A549 treated with Mapracorat at 1 μM for 4 hours (cell line): ENCODE measurements around the gene SERPINH1. TPM values are rescaled to one million over a fixed set of nuclear protein-coding genes. Genes with fewer than 3 reads are reported as not detected.

ENCODE experiments used
- total RNA-seq: library from RNA; stranded (reverse); fragments of 200-300 nt; extraction: Qiagen RNA extraction; gene quantifications from 5 replicates; pipeline ENCODE4 v1.2.3, GENCODE V29; 2022

The SERPINH1 gene
- total RNA-seq: 65.1 to 94.8 TPM (median 90.6 TPM) in 5 replicates

GRCh38 chr11:75562048-75562835 lies at the start of gene SERPINH1:
SERPINH1 (plus strand) TSS chr11:75562253; CDS start chr11:75566350, 4,097 bp downstream.

DNA sequence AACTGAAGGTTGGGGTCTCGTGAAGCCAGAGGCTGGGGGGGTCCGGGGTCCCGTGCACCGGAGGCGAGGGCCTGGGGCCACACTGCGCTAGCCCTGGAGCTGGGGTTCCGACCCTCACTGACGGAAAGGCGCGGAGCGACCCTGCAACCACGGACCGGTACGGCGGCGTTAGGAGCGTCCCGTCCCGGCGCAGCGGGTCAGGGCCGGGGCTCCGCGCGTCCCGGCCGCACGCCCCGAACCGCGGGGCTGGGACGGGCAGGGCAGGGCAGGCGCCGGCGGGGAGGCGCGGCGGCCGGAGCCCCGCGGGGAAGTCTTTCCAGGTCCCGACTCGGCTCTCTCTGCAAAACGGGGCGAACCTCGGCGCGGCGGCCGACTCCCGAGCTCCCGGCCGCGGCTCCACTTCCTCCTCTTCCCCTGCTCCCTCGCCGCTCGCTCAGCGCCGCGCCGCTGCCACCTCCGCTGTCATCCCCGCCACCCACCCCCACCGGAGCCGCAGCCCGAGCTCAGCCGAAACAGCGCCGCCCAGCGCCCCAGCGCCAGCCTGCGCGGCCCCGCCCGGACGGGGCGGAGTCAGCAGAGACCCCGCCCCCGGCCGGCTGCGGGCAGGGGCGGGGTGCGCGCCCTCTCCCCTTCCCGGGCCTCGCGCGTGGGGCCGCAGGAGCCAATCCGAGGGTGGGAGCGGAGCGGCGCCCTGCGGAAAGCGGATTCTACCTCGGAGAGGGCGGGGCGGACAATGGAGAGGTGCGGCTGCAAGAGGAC lies 36.4 kb upstream of the SERPINH1 start, which contains the start of gene GDPD5:
TSS of gene GDPD5 (minus strand) at position 509 of the 759 bp plus-strand sequence. CDS start 48,206 bp downstream, outside the sequence.

Other genes starting within 250 kb of the SERPINH1 start
- 7.9 to 12.6 TPM (median 11.5 TPM) in 5 replicates for gene ARRB1, start 210.6 kb upstream of the SERPINH1 start, total RNA-seq
- gene RPS3, start 162.7 kb upstream of the SERPINH1 start, total RNA-seq: 3,195 to 4,329 TPM (median 3,310 TPM) in 5 replicates
- gene KLHL35, start 129.1 kb upstream of the SERPINH1 start, total RNA-seq: 0.63 to 1.5 TPM (median 1.3 TPM) in 5 replicates
- gene GDPD5, start 36.3 kb upstream of the SERPINH1 start, total RNA-seq: 10.0 to 14.9 TPM (median 13.0 TPM) in 5 replicates
- gene MAP6, start 106.8 kb downstream of the SERPINH1 start, total RNA-seq: 1.5 to 1.9 TPM (median 1.8 TPM) in 5 replicates
- gene MOGAT2, start 155.6 kb downstream of the SERPINH1 start, total RNA-seq: not detected in 5 replicates
- 1.2 to 2.2 TPM (median 2.0 TPM) in 5 replicates for gene DGAT2, start 206.5 kb downstream of the SERPINH1 start, total RNA-seq